Fibroblast of lung (primary cell): ENCODE measurements around the gene LASP1NB.

Experiments
- DNase-seq, 2 donors: peaks; one replicate each; pipeline versions ENCODE4 v3.0.0 to v3.0.0-alpha.2; 2010; ENCODE audit warnings: low read depth in 2 of 2
- H2AFZ ChIP-seq: 2 replicates; pipeline ENCODE4 v1.5.1; 2012; ENCODE audit warnings: low read length, control low read depth, inconsistent platforms
- H3K27ac ChIP-seq: 2 replicates; pipeline ENCODE4 v1.5.1; 2011; ENCODE audit warnings: low read length, control low read depth; ENCODE audit not compliant: insufficient read depth
- H3K27me3 ChIP-seq: 2 replicates; pipeline ENCODE4 v1.5.1; 2011; ENCODE audit warnings: mild to moderate bottlenecking, low read length; ENCODE audit not compliant: control insufficient read depth, insufficient read depth
- H3K36me3 ChIP-seq: 2 replicates; pipeline ENCODE4 v1.5.1; 2011; ENCODE audit warnings: low read length; ENCODE audit not compliant: control insufficient read depth, insufficient read depth
- H3K4me1 ChIP-seq: 2 replicates; pipeline ENCODE4 v1.5.1; 2011; ENCODE audit warnings: low read length; ENCODE audit not compliant: control insufficient read depth, insufficient read depth; ENCODE audit errors: extremely low read depth
- H3K4me2 ChIP-seq: 2 replicates; pipeline ENCODE4 v1.5.1; 2011; ENCODE audit warnings: low read length, control low read depth; ENCODE audit not compliant: insufficient read depth; ENCODE audit errors: extremely low read depth
- H3K4me3 ChIP-seq, 4 experiments: fragments of 200-600 bp in 1 of 4; sonication (generic) in 1 of 4; replicated peaks in 1 of 4; 2 replicates each; pipeline ENCODE4 v1.5.1; 2011 to 2016; ENCODE audit warnings: low read length in 4 of 4, low read depth in 3 of 4, mild to moderate bottlenecking in 3 of 4, control low read depth in 2 of 4, inconsistent platforms in 1 of 4, mixed read lengths in 1 of 4; ENCODE audit not compliant: insufficient read depth in 1 of 4; ENCODE audit errors: control extremely low read depth in 1 of 4
- H3K79me2 ChIP-seq: 2 replicates; pipeline ENCODE4 v1.5.1; 2012; ENCODE audit warnings: mild to moderate bottlenecking, low read length, inconsistent platforms; ENCODE audit not compliant: control insufficient read depth, insufficient read depth
- H3K9ac ChIP-seq: 2 replicates; pipeline ENCODE4 v1.5.1; 2011; ENCODE audit warnings: mild to moderate bottlenecking, low read length, control low read depth; ENCODE audit not compliant: insufficient read depth
- H3K9me3 ChIP-seq: 2 replicates; pipeline ENCODE4 v1.5.1; 2012; ENCODE audit warnings: low read depth, low read length; ENCODE audit not compliant: control insufficient read depth, insufficient read depth
- H4K20me1 ChIP-seq: 2 replicates; pipeline ENCODE4 v1.5.1; 2011; ENCODE audit warnings: low read length; ENCODE audit not compliant: control insufficient read depth, insufficient read depth; ENCODE audit errors: extremely low read depth
- CTCF ChIP-seq, 2 donors: IDR thresholded peaks in 1 of 2; conservative IDR thresholded peaks in 1 of 2; 1 replicate in 1 of 2; 2 replicates in 1 of 2; pipeline ENCODE4 v1.5.1; 2011 to 2012; ENCODE audit warnings: low read length in 2 of 2, control low read depth in 1 of 2, inconsistent platforms in 1 of 2, low read depth in 1 of 2, mild to moderate bottlenecking in 1 of 2
- EZH2 ChIP-seq: IDR thresholded peaks from 2 replicates; pipeline ENCODE4 v1.5.1; 2012; ENCODE audit warnings: low read length, control low read depth, mild to moderate bottlenecking; ENCODE audit errors: missing control alignments

Gene LASP1NB

GRCh38 chr17:38916771-38917170, 8.6 kb upstream of the LASP1NB start:
- H3K4me2 ChIP-seq: no peak overlapping the region
- H4K20me1 ChIP-seq: no peaks in the 10 kb centered on the region
- H3K9me3 ChIP-seq: no peaks in the 10 kb centered on the region
- TF ChIP-seq CTCF (conservative IDR thresholded peaks at IDR 0.05 in 1 of 2, IDR thresholded peaks at IDR 0.05 in 1 of 2; ENCODE audit: low read depth in 1 of 2, low read length in 2 of 2) (no peak), EZH2 (no peak)
- no peak overlapping the region for H3K4me3 ChIP-seq
- no peak overlapping the region for H2AFZ ChIP-seq
- H3K36me3 ChIP-seq: peaks cover 53% of the 10 kb centered on the region
- H3K27me3 ChIP-seq: no peaks in the 10 kb centered on the region
- H3K27ac ChIP-seq: no peak overlapping the region
- peaks cover 18% of the 10 kb centered on the region for H3K4me1 ChIP-seq
- no peak for DNase-seq
- peaks cover 11% of the 10 kb centered on the region for H3K79me2 ChIP-seq
- H3K9ac ChIP-seq: no peak overlapping the region

GRCh38 chr17:38917259-38917658, 8.2 kb upstream of the LASP1NB start:
- peaks cover 52% of the 10 kb centered on the region for H3K36me3 ChIP-seq
- no peak for DNase-seq
- H3K4me1 ChIP-seq: peaks cover 19% of the 10 kb centered on the region
- H2AFZ ChIP-seq: no peak overlapping the region
- TF ChIP-seq EZH2 (no peak), CTCF (conservative IDR thresholded peaks at IDR 0.05 in 1 of 2, IDR thresholded peaks at IDR 0.05 in 1 of 2; ENCODE audit: low read depth in 1 of 2, low read length in 2 of 2) (no peak)
- no peak overlapping the region for H3K9ac ChIP-seq
- no peak overlapping the region for H3K4me2 ChIP-seq
- H4K20me1 ChIP-seq: no peaks in the 10 kb centered on the region
- no peak overlapping the region for H3K27ac ChIP-seq
- peaks cover 11% of the 10 kb centered on the region for H3K79me2 ChIP-seq
- H3K4me3 ChIP-seq: no peak overlapping the region
- no peaks in the 10 kb centered on the region for H3K9me3 ChIP-seq
- H3K27me3 ChIP-seq: no peaks in the 10 kb centered on the region

GRCh38 chr17:38918129-38918913, 7.1 kb upstream of the LASP1NB start:
- H3K36me3 ChIP-seq: peaks cover 43% of the 10 kb centered on the region
- no peak for TF ChIP-seq EZH2
- no peak for TF ChIP-seq CTCF (conservative IDR thresholded peaks at IDR 0.05 in 1 of 2, IDR thresholded peaks at IDR 0.05 in 1 of 2; ENCODE audit: low read depth in 1 of 2, low read length in 2 of 2)
- peaks cover 20% of the 10 kb centered on the region for H3K4me1 ChIP-seq
- no peaks in the 10 kb centered on the region for H3K9me3 ChIP-seq
- no peak overlapping the region for H3K4me2 ChIP-seq
- no peaks in the 10 kb centered on the region for H3K27me3 ChIP-seq
- no peak for DNase-seq
- no peak overlapping the region for H3K27ac ChIP-seq
- no peak overlapping the region for H3K4me3 ChIP-seq
- no peak overlapping the region for H3K9ac ChIP-seq
- no peaks in the 10 kb centered on the region for H4K20me1 ChIP-seq
- peaks cover 2% of the 10 kb centered on the region for H3K79me2 ChIP-seq
- H2AFZ ChIP-seq: no peak overlapping the region
